ENCODE measurements around the gene ARHGAP6. TPM values are rescaled to one million over a fixed set of nuclear protein-coding genes. Genes with fewer than 3 reads are reported as not detected.

The ARHGAP6 gene
- polyA plus RNA-seq, 3 donors = 0.31 to 1.1 (median 0.40) TPM

- Histone ChIP-seq H3K36me3 (replicated peaks in 1 of 2; ENCODE audit: control insufficient read depth in 1 of 2, insufficient read depth in 2 of 2, low read length in 2 of 2) (no peaks in the 10 kb centered on the region), H3K9me3 (replicated peaks in 1 of 2; ENCODE audit: control insufficient read depth in 1 of 2, insufficient read depth in 1 of 2, low read length in 2 of 2) (no peaks in the 10 kb centered on the region), H4K20me1 (ENCODE audit: insufficient read depth, low read length) (no peaks in the 10 kb centered on the region), H3K27me3 (ENCODE audit: control insufficient read depth in 2 of 2, insufficient read depth in 2 of 2, low read length in 2 of 2) (no peaks in the 10 kb centered on the region), H3K4me2 (replicated peaks; ENCODE audit: extremely low read depth, low read length, poor library complexity, severe bottlenecking) (no peak overlapping the region), H3K4me3 (replicated peaks in 1 of 3; ENCODE audit: low read depth in 2 of 3, low read length in 3 of 3) (no peak overlapping the region), H2AFZ (ENCODE audit: insufficient read depth, low read depth, low read length, poor library complexity, severe bottlenecking) (no peak overlapping the region), H3K27ac (ENCODE audit: low read depth in 1 of 2, low read length in 2 of 2) (no peak overlapping the region), H3K9ac (ENCODE audit: insufficient read depth, low read length, poor library complexity, severe bottlenecking) (no peak overlapping the region), H3K4me1 (ENCODE audit: control insufficient read depth in 1 of 2, insufficient read depth in 2 of 2, low read length in 2 of 2) (peaks cover 0 to 2% of the 10 kb centered on the region in 2 donors), H3K79me2 (ENCODE audit: insufficient read depth, low read length) (no peaks in the 10 kb centered on the region)
- intact Hi-C loops (cut with micrococcal nuclease) = no loop called here
- peaks cover 5% of the 10 kb centered on the region for H3K4me1 Mint-ChIP-seq
- no peaks in the 10 kb centered on the region for H3K36me3 Mint-ChIP-seq
- peaks cover 0 to 9% (median 2%) of the 10 kb centered on the region in 7 donors for H3K9me3 Mint-ChIP-seq
- peaks cover 0 to 4% (median 3%) of the 10 kb centered on the region in 3 donors for H3K27me3 Mint-ChIP-seq (ENCODE audit: low read depth in 3 of 3)
- TF ChIP-seq CTCF (IDR thresholded peaks at IDR 0.05) = no peak
- no peak overlapping the region for H3K27ac Mint-ChIP-seq
- no peak for DNase-seq
- H3K4me3 Mint-ChIP-seq = no peak overlapping the region
- WGBS (ENCODE audit: insufficient coverage) = no CpG with 5 or more reads among the region's 2 CpGs
Observed at GRCh38 chrX:11336201-11336600, 329.5 kb downstream of the ARHGAP6 start.

- no peak for TF ChIP-seq CTCF (IDR thresholded peaks at IDR 0.05)
- intact Hi-C loops (cut with micrococcal nuclease) = no loop called here
- no CpG with 5 or more reads among the region's 2 CpGs for WGBS (ENCODE audit: insufficient coverage)
- Histone ChIP-seq H3K36me3 (replicated peaks in 1 of 2; ENCODE audit: control insufficient read depth in 1 of 2, insufficient read depth in 2 of 2, low read length in 2 of 2) (no peaks in the 10 kb centered on the region), H3K9ac (ENCODE audit: insufficient read depth, low read length, poor library complexity, severe bottlenecking) (no peak overlapping the region), H3K4me2 (replicated peaks; ENCODE audit: extremely low read depth, low read length, poor library complexity, severe bottlenecking) (no peak overlapping the region), H3K27ac (ENCODE audit: low read depth in 1 of 2, low read length in 2 of 2) (no peak overlapping the region), H3K9me3 (replicated peaks in 1 of 2; ENCODE audit: control insufficient read depth in 1 of 2, insufficient read depth in 1 of 2, low read length in 2 of 2) (no peaks in the 10 kb centered on the region), H3K4me3 (replicated peaks in 1 of 3; ENCODE audit: low read depth in 2 of 3, low read length in 3 of 3) (no peak overlapping the region), H4K20me1 (ENCODE audit: insufficient read depth, low read length) (no peaks in the 10 kb centered on the region), H2AFZ (ENCODE audit: insufficient read depth, low read depth, low read length, poor library complexity, severe bottlenecking) (no peak overlapping the region), H3K4me1 (ENCODE audit: control insufficient read depth in 1 of 2, insufficient read depth in 2 of 2, low read length in 2 of 2) (no peaks in the 10 kb centered on the region), H3K27me3 (ENCODE audit: control insufficient read depth in 2 of 2, insufficient read depth in 2 of 2, low read length in 2 of 2) (no peaks in the 10 kb centered on the region), H3K79me2 (ENCODE audit: insufficient read depth, low read length) (no peaks in the 10 kb centered on the region)
- Mint-ChIP-seq H3K9me3 (peaks cover 0 to 5% (median 2%) of the 10 kb centered on the region in 7 donors), H3K27ac (no peak overlapping the region), H3K36me3 (no peaks in the 10 kb centered on the region), H3K4me1 (peaks cover 1% of the 10 kb centered on the region), H3K27me3 (ENCODE audit: low read depth in 3 of 3) (peaks cover 0 to 4% (median 1%) of the 10 kb centered on the region in 3 donors), H3K4me3 (no peak overlapping the region)
- DNase-seq = no peak
Observed at GRCh38 chrX:11334165-11334564, 331.6 kb downstream of the ARHGAP6 start.
